GM19438 (cell line): ENCODE results near the gene DMXL2.
"Not testable (repeated sequence)": the region's sequence is repeated elsewhere in the genome, so short reads cannot be mapped to it uniquely, and the experiment has no call there.

ENCODE experiments used
- ATAC-seq: cut with Tn5 transposase; IDR thresholded peaks from one replicate; pipeline ENCODE4 v1.9.1; 2021; ENCODE audit warnings: low read depth; ENCODE audit not compliant: unreplicated experiment

DMXL2 gene, protein sequence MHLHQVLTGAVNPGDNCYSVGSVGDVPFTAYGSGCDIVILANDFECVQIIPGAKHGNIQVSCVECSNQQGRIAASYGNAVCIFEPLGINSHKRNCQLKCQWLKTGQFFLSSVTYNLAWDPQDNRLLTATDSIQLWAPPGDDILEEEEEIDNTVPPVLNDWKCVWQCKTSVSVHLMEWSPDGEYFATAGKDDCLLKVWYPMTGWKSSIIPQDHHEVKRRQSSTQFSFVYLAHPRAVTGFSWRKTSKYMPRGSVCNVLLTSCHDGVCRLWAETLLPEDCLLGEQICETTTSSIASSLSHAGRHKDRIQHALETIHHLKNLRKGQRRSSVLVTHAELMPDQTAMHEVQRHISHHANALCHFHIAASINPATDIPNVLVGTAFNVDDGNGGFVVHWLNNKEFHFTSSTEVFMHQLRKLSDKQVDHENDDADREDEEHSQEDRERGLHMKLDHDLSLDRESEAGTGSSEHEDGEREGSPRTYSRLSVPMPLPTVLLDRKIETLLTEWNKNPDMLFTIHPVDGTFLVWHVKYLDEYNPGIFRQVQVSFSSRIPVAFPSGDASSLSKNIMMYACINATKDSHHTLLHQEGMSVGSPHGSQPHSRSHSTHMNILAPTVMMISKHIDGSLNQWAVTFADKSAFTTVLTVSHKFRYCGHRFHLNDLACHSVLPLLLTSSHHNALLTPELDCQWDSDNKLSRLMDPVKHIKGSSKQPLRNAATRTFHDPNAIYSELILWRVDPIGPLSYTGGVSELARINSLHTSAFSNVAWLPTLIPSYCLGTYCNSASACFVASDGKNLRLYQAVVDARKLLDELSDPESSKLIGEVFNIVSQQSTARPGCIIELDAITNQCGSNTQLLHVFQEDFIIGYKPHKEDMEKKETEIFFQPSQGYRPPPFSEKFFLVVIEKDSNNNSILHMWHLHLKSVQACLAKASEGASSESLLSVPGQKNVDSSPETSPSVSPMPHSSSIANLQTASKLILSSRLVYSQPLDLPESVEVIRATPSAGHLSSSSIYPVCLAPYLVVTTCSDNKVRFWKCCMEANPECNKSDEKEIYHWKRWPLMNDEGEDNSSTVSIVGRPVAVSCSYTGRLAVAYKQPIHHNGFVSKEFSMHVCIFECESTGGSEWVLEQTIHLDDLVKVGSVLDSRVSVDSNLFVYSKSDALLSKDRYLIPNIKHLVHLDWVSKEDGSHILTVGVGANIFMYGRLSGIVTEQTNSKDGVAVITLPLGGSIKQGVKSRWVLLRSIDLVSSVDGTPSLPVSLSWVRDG (N-terminal part only)

GRCh38 chr15:51622604-51623370, at the start of gene DMXL2:
DMXL2 (minus strand) TSS chr15:51622771; CDS start chr15:51622545, 226 bp downstream.
- ATAC-seq = peak; percentile 28

DNA sequence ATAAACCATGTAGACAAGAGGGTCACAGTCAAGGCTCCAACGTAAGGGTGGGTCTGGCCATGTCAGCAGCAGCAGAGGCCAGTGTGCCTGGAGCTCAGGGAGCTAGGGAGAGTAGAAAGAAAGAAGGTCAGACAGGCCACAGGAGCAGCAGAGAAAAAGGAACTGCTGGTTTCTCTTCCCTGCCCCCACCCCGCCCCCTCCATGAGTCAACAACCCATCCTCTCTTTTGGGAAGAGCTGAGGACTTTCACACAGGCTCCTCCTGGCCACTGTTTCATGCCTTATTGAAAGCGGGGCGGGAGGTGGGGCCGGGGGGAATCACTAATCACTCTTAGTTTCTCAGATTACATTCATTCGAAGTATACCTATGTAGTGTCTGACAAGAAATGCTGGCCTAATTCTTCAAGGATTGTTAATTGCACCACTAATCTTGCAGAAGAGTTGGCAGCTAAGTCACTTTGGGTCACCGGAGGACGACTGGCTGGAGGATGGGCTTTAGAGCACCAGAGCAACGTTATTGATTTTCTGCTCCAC, 49.6 kb upstream of the DMXL2 start:
- ATAC-seq = no peak

- ATAC-seq = no peak
These were observed 46.8 kb upstream of the DMXL2 start for GRCh38 chr15:51669381-51669780.

DNA sequence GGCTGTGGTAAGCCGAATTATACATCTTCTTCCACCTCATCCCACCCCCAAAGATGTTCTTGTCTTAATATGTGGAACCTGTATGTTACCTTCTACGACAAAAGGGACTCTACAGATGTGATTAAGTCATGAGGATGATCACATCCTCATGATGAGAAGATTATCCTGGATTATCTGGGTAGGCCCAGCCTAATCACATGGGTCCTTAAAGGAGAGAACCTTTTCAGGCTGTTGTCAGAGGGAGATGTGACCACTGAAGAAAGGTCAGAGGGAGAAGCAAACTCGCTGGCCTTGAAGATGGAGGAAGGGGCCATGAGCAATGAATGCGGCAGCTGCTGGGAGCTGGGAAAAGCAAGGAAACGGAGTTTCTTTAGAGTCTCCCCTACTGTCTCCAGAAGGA, 45.9 kb upstream of the DMXL2 start:
- ATAC-seq = no peak

DNA sequence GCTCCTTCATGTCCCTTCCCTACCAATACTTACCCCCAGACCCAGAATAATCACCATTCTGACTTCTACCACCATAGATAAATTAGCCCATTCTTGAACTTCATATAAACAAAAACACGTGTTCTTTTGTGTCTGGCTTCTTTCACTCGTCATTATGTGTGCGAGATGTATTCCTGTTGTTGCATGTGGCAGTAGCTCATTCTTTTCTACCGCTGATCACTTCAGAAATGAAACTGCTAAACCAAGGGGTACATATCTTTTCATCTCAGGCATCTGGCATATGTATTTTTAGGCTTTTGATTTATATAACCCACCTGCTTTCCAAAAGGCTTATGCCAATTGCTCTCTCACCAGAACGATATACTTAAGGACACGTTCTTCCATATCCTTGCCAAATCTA, 44.9 kb upstream of the DMXL2 start:
- ATAC-seq = no peak

GRCh38 chr15:51661072-51661471, 38.5 kb upstream of the DMXL2 start:
- no peak for ATAC-seq

- no peak for ATAC-seq
These were observed 36.1 kb upstream of the DMXL2 start for GRCh38 chr15:51658664-51659063.

- not testable (repeated sequence) for ATAC-seq
These were observed 33.0 kb upstream of the DMXL2 start for GRCh38 chr15:51655401-51656057.

DNA sequence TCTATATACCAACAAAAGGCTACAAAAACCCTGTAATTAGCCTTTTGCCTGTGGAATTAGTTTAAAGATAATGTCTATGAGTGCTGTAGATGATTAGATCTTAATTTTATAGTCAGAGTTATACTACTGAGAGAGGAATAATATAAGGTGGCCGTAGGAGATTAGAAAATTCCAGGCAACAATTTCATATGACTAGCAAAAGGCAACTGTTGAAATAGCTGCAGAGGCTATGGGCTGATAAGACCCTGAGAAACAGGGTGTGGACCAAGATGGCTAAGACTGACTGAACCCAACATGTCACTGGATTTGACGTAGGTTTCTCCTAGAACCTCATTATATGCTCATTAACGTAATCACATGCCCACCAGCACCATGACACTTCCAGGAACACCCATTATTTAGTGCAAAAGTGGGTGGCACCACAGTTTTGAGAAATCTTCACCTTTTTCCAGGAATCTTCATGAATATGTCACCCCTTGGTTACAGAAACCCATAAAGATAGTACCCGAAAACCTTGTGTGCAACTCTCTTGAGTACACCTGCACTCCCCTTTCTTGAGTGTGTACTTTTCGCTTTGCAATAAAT, 29.6 kb upstream of the DMXL2 start:
- ATAC-seq = no peak

DNA sequence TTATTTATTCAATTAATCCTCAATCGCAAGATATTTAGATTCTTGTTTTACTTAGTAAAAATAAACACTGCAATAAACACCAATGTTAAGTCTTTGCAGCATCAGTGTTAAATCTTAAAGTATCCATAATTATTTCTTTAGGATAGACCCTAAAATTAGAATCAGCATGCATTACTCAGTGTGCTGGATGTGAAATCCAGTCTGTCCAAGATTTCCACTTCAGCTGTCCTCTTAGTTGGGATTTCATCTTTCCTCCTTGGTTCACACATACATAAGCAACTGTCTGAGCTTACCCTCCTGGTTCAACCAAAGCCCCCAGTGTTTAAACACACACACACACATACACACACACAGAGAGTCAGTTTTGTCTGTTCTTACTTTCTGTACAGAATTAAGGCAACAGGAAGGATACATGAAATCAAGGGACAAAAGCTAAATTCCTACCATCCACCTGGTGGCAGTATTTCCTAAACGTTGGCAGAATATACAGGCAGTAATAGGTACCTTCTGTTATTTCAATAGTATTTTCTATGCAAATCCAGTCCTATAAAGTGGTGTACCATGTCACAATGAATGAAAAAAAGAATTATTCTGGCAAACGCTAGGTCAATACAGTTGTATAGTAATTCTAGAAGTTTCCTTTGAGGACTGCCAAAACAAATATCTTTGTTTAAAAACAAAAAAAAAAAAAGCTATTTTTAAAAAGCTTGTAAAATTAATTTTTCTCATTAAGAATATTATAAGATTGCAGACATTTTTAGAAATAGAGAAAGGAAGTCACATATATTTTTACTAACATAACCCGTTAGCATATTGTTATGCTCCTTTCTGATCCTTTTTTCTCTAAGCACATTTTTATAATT, 27.3 kb upstream of the DMXL2 start:
- ATAC-seq = no peak

DNA sequence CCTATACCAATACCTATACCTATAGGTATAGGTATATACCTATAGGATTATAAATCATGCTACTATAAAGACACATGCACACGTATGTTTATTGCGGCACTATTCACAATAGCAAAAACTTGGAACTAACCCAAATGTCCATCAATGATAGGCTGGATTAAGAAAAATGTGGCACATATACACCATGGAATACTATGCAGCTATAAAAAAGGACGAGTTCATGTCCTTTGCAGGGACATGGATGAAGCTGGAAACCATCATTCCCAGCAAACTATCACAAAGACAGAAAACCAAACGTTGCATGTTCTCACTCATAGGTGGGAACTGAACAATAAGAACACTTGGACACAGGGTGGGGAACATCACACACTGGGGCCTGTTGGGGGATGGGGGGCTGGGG, 26.1 kb upstream of the DMXL2 start:
- not testable (repeated sequence) for ATAC-seq

GRCh38 chr15:51648101-51648500, 25.5 kb upstream of the DMXL2 start:
- ATAC-seq = not testable (repeated sequence)

DNA sequence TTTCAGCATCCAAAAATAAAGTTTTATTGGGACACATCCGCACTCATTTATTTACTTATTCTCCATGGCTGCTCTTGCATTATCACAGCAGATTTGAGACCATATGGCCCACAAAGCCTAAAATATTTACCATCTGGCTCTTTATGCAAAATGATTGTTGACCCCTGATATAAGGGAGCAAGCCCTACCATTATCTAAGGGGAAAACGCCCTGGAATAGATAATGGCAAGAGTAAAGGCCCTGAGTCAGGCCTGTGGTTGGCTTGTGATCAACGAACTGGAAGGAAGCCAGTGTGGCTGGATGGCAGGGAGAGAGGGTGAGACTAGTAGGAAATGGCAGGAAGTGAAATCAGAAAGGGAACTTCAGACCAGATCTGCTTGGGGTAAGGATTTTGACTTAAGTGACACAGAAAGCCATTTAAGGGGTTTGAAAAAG, 24.6 kb upstream of the DMXL2 start:
- no peak for ATAC-seq

DNA sequence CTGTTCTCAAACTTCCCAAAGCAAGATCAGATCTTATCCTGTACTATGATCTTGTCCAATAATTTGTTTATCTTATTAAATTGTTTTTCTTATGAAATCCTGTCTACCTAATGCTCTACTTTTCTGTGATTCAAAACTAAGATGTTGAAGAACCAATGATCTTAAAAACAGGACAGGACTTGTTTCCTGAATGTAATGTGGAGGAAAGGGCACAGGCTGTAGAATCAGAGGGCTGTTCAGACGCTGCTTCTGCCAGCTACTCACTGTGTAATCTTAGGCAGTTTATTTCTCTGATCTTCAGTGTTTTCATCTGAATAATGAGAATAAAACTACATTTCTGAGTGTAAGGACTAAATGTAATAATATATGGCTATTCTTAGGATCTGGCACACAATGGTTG, 20.1 kb upstream of the DMXL2 start:
- no peak for ATAC-seq

GRCh38 chr15:51641490-51642130, 19.0 kb upstream of the DMXL2 start:
- no peak for ATAC-seq

DNA sequence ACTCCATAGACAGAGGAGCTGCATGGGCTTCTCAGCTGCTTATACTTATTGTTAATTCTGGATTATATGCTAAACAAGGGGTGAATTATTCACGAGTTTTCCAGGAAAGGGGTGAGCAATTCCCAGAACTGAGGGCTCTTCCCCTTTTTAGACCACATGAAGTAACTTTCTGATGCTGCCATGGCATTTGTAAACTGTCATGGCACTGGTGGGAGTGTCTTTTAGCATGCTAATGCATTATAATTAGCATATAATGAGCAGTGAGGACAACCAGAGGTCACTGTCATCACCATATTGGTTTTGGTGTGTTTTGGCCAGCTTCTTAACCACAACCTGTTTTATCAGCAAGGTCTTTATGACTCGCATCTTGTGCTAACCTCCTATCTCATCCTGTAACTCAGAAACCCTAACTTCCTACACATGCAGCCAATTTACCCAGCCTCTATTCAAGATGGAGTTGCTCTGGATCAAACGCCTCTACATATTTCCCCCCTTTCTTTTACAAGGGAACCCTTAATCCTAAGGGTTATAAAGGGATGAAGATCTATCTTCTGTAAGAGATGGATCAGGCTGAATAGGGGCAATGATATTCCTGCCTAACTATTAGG, 12.1 kb upstream of the DMXL2 start:
- no peak for ATAC-seq

DNA sequence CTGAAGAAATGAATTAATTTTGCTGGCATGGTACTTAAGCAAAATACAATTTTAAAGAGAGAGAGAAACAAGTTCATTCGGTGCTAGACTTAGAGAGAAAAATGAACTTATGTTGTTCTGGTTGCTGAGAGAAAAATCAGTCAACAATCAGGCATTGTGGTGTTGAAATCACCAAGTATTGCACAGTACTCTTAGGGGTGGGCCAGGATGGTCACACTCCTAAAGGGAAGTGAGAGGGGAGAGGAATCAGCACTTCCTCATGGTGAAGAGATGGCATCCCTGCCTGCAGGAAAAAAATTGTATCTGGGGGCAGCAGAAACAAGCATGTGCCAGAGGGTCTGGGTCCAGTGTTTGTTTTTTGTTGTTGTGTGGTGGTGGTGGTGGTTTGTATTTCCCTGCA, 7.0 kb upstream of the DMXL2 start:
- no peak for ATAC-seq
